DND-41 (cell line): ENCODE data around the gene KRTAP19-8.

Experiments used
- CTCF ChIP-seq: IDR thresholded peaks from 2 replicates; pipeline ENCODE4 v1.5.1; 2012; ENCODE audit warnings: borderline replicate concordance, low read length, moderate library complexity, mild to moderate bottlenecking; ENCODE audit not compliant: poor library complexity, severe bottlenecking; ENCODE audit errors: extremely low read depth
- EZH2 ChIP-seq: IDR thresholded peaks from 3 replicates; pipeline ENCODE4 v1.6.1; 2012; ENCODE audit warnings: borderline replicate concordance, low read depth, mild to moderate bottlenecking, moderate library complexity, low read length, inconsistent platforms; ENCODE audit not compliant: severe bottlenecking

GRCh38 chr21:31042080-31042464 is 3.8 kb upstream of the KRTAP19-8 start:
- TF ChIP-seq CTCF: no peak
- no peak for TF ChIP-seq EZH2
